H1 (cell line): ENCODE measurements around the gene SRGAP2C.
"Not testable (repeated sequence)": the region's sequence is repeated elsewhere in the genome, so short reads cannot be mapped to it uniquely, and the experiment has no call there.

Experiments
- CTCF ChIP-seq, 3 experiments: IDR thresholded peaks; 1 replicate in 2 of 3; 2 replicates in 1 of 3; pipeline versions ENCODE4 v1.5.1 to v1.6.1; 2011; ENCODE audit warnings: low read length in 3 of 3, mild to moderate bottlenecking in 3 of 3, inconsistent platforms in 2 of 3, low read depth in 1 of 3, moderate library complexity in 1 of 3; ENCODE audit not compliant: insufficient read depth in 1 of 3; ENCODE audit errors: control extremely low read depth in 1 of 3
- EGR1 ChIP-seq: IDR thresholded peaks from 2 replicates; pipeline ENCODE4 v1.6.1; 2011; ENCODE audit warnings: low read depth, low read length, borderline replicate concordance
- EP300 ChIP-seq, 2 experiments: IDR thresholded peaks; 1 replicate in 1 of 2; 2 replicates in 1 of 2; pipeline ENCODE4 v1.6.1; 2011 to 2012; ENCODE audit warnings: low read depth in 2 of 2, low read length in 2 of 2, mild to moderate bottlenecking in 2 of 2, borderline replicate concordance in 1 of 2, inconsistent platforms in 1 of 2, moderate library complexity in 1 of 2
- EZH2 ChIP-seq: fragments of 200-600 bp; sonication (generic); IDR thresholded peaks from 2 replicates; pipeline ENCODE4 v1.7.1; 2012; ENCODE audit warnings: low read depth, mild to moderate bottlenecking, moderate library complexity, low read length, inconsistent platforms; ENCODE audit not compliant: severe bottlenecking
- GTF2F1 ChIP-seq: IDR thresholded peaks from 2 replicates; pipeline ENCODE4 v1.6.1; 2012; ENCODE audit warnings: low read depth, low read length, improper control_type of control experiment, borderline replicate concordance
- JUND ChIP-seq: IDR thresholded peaks from 2 replicates; pipeline ENCODE4 v1.6.1; 2011; ENCODE audit warnings: mild to moderate bottlenecking, improper control_type of control experiment, low read length
- MAX ChIP-seq: IDR thresholded peaks from 2 replicates; pipeline ENCODE4 v1.6.1; 2012; ENCODE audit warnings: inconsistent platforms

- not testable (repeated sequence) for TF ChIP-seq CTCF (IDR thresholded peaks at IDR 0.05; ENCODE audit: control extremely low read depth in 1 of 3, insufficient read depth in 1 of 3, low read depth in 1 of 3, low read length in 3 of 3); EP300 (IDR thresholded peaks at IDR 0.05; ENCODE audit: borderline replicate concordance in 1 of 2, low read depth in 2 of 2, low read length in 2 of 2); JUND; EZH2; EGR1; MAX; GTF2F1
Observed at GRCh38 chr1:121395718-121396201, 211.0 kb downstream of the SRGAP2C start.
